Heart right ventricle (tissue), 16 donors: ENCODE data around the gene ITPR2. TPM values are rescaled to one million over a fixed set of nuclear protein-coding genes. Genes with fewer than 3 reads are reported as not detected.

Experiments used
- ATAC-seq, 8 donors: fragments of 200-7000 bp; cut with Tn5 transposase; one replicate each; pipeline ENCODE4 v1.9.1; 2020; ENCODE audit warnings: mild to moderate bottlenecking in 8 of 8, moderate library complexity in 8 of 8, moderate number of reproducible peaks in 1 of 8
- DNase-seq, 2 donors: peaks; one replicate each; pipeline ENCODE4 v3.0.0-alpha.2; 2020
- H3K27ac ChIP-seq, 10 donors: fragments of 200-600 bp; sonication (generic) in 2 of 10; one replicate each; pipeline versions ENCODE4 v1.5.0 to v1.8.0; 2020 to 2022; ENCODE audit warnings: mild to moderate bottlenecking in 3 of 10
- H3K27me3 ChIP-seq, 7 donors: fragments of 200-600 bp; one replicate each; pipeline ENCODE4 v1.8.0; 2021 to 2022; ENCODE audit warnings: mild to moderate bottlenecking in 2 of 7
- H3K36me3 ChIP-seq, 9 donors: fragments of 200-600 bp; sonication (generic) in 1 of 9; one replicate each; pipeline versions ENCODE4 v1.5.0 to v1.8.0; 2020 to 2022; ENCODE audit warnings: mild to moderate bottlenecking in 2 of 9
- H3K4me1 ChIP-seq, 9 donors: fragments of 200-600 bp; sonication (generic) in 1 of 9; one replicate each; pipeline versions ENCODE4 v1.5.0 to v1.8.0; 2020 to 2022; ENCODE audit warnings: mild to moderate bottlenecking in 4 of 9
- H3K4me3 ChIP-seq, 10 donors: fragments of 200-600 bp; sonication (generic) in 2 of 10; one replicate each; pipeline versions ENCODE4 v1.5.0 to v1.8.0; 2020 to 2022; ENCODE audit warnings: mild to moderate bottlenecking in 7 of 10, moderate library complexity in 2 of 10
- H3K9me3 ChIP-seq, 11 donors: fragments of 200-600 bp in 10 of 11; sonication (generic) in 2 of 11; one replicate each; pipeline versions ENCODE4 v1.5.0 to v1.8.0; 2013 to 2022; ENCODE audit warnings: mild to moderate bottlenecking in 2 of 11, control low read depth in 1 of 11, moderate library complexity in 1 of 11
- WGBS, 2 donors: extraction: QIAGEN DNeasy Blood & Tissue Kit; methylation state at CpG; one replicate each; pipeline ENCODE4 v1.1.7; 2013; ENCODE audit warnings: inconsistent platforms in 1 of 2; 5-methylcytosine and 5-hydroxymethylcytosine counted together
- intact Hi-C, 10 donors: fragments of 100-400 bp; cut with DNase I; formaldehyde crosslinking; loops; one replicate each; pipeline versions ENCODE4 v1.11.1 to v1.14.2; 2022
- polyA plus RNA-seq, 2 donors: library from polyadenylated mRNA; stranded (reverse); fragments of 200-250 nt; gene quantifications; one replicate each; pipeline ENCODE4 v1.2.3, GENCODE V29; 2013
- total RNA-seq, 10 donors: library from RNA; stranded (reverse); fragmentation: NEBNext Ultra II Directional in 3 of 10; extraction: Animal tissue kit (Norgen Biotek cat#: 25700) in 3 of 10; gene quantifications; one replicate each; pipeline versions ENCODE4 v1.2.1 to v1.2.4, GENCODE V29; 2021 to 2023
- TF ChIP-seq, protein P1 (sequence below), 9 donors: fragments of 200-600 bp; sonication (generic) in 2 of 9; IDR thresholded peaks; one replicate each; pipeline versions ENCODE4 v1.5.0 to v1.8.0; 2021 to 2022; ENCODE audit warnings: antibody characterized with exemption in 9 of 9, mild to moderate bottlenecking in 5 of 9, moderate library complexity in 1 of 9
- donor health status: Arrhythmogenic right ventricular cardiomyopathy.
- donor health status: ischemic (EF 13 %, LVEDD 7.1; RV severe dilation, severe dysfunction).
- donor health status: healthy with polysubstance abuse.
- donor health status: DM: no; HTN: yes; CAD: no.
- donor health status: DM: no; HTN: no; CAD: no.
- donor health status: ischemic (EF 25% LVEDD 6.9; RV normal size, moderate dysfunction).
- donor health status: ischemic (EF 25% LVEDD 5.7; RV mildly dilated, moderate dysfunction).
- donor health status: healthy.
- donor health status: DM: yes; HTN: yes; CAD: no.
- donor health status: Ischemic cardiomyopathy.
- donor health status: ischemic (EF 35%, LVEDD 5.7; RV mildly dilated, moderate dysfunction).
- donor health status: nonischemic (EF 11% LVEDD 7.7; RV severe dilation, severe dysfunction).
- donor health status: DM: yes; HTN: yes; CAD: no.
- donor health status: PGD.
- donor health status: ischemic (EF 29% LVEDD 5.4; RV normal size, mild dysfunction).
- donor health status: nonischemic (EF 23%, LVEDD 6.1; RV moderate dilation, normal function).

Gene ITPR2
- total and polyA plus RNA-seq, 12 donors: 2.0 to 18.9 (median 14.3) TPM

DNA sequence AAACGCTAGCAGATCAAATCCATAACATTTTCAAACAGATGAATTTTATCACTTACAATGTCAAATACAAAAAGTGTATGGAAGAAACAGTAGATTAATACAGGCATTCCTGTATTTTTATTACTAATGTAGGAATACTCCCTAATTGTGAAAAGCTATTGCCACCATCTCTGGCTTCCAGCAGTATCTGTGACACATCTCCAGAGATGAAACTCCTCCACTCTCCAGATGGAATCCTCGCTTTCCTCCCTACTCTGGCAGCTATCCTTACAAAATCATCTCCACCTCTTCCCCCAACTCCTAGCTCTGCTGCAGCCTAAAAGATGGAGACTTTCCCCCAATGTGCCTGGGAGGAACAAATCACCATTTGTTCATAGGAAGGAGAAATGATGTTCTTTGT, 426.2 kb downstream of the ITPR2 start:
- WGBS, 2 donors: 85 to 91% methylated on average over 2 of the region's 2 CpGs
- H3K4me1 ChIP-seq: no peaks in the 10 kb centered on the region
- no peaks in the 10 kb centered on the region for H3K9me3 ChIP-seq
- TF ChIP-seq, protein P1, sequence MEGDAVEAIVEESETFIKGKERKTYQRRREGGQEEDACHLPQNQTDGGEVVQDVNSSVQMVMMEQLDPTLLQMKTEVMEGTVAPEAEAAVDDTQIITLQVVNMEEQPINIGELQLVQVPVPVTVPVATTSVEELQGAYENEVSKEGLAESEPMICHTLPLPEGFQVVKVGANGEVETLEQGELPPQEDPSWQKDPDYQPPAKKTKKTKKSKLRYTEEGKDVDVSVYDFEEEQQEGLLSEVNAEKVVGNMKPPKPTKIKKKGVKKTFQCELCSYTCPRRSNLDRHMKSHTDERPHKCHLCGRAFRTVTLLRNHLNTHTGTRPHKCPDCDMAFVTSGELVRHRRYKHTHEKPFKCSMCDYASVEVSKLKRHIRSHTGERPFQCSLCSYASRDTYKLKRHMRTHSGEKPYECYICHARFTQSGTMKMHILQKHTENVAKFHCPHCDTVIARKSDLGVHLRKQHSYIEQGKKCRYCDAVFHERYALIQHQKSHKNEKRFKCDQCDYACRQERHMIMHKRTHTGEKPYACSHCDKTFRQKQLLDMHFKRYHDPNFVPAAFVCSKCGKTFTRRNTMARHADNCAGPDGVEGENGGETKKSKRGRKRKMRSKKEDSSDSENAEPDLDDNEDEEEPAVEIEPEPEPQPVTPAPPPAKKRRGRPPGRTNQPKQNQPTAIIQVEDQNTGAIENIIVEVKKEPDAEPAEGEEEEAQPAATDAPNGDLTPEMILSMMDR (IDR thresholded peaks at IDR 0.05): no peak
- ATAC-seq (no peak), DNase-seq (no peak)
- peaks cover 0 to 56% (median 6%) of the 10 kb centered on the region in 9 donors for H3K36me3 ChIP-seq
- no peak overlapping the region for H3K27ac ChIP-seq
- H3K4me3 ChIP-seq: no peak overlapping the region
- intact Hi-C loops: loop anchor here in 1 of 10 donors (10.0 kb wide), 1 partner anchor 312 kb away; no protein-coding TSS in a partner anchor
- H3K27me3 ChIP-seq: no peaks in the 10 kb centered on the region

DNA sequence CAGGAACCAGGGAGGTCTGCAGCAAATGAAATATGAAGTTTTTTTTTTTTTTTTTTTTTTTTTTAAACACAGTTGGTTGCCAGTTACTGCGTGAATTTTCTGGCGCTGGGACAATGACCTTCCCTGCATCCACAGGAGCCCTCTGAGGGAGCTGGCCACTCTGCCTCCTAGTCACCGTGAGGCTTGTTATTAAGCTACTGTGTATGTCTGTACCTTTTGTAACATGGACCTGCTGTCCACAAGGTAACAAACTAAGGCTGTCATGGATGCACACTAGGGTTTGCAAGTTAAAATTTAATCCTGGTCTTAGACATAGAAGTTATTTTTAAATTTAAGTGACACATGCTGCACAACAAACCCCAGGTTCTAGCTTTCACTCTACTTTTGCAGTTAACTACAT, 426.6 kb downstream of the ITPR2 start:
- 57 to 63% methylated on average over 3 of the region's 3 CpGs for WGBS, 2 donors
- Histone ChIP-seq H3K4me1 (no peaks in the 10 kb centered on the region), H3K4me3 (no peak overlapping the region), H3K27me3 (no peaks in the 10 kb centered on the region), H3K36me3 (peaks cover 0 to 59% (median 6%) of the 10 kb centered on the region in 9 donors), H3K27ac (no peak overlapping the region), H3K9me3 (no peaks in the 10 kb centered on the region)
- DNase-seq (no peak), ATAC-seq (no peak)
- TF ChIP-seq, protein P1 (IDR thresholded peaks at IDR 0.05): no peak
- intact Hi-C loops: loop anchor here in 1 of 10 donors (10.0 kb wide), 1 partner anchor 312 kb away; no protein-coding TSS in a partner anchor

DNA sequence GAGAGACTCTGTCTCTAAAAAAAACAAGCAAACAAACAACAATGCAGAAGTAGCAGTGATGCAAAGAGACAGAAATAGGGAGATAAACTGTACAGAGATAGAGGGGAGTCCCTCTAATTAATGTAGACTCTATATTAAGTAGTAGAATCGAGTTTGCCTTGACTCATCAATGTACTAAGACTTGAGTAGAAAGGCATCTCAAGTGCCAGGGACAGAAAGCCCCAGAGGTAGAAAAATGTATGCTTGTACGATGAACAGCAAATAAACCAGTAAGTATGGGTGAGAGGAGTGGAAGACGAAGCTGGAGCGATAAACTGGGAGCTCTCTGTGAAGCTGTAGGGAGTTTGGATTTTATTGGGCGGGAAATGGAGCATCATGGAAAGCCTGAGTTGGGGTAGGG, 429.4 kb downstream of the ITPR2 start:
- 95 to 97% methylated on average over 5 of the region's 5 CpGs for WGBS, 2 donors
- no peak for ATAC-seq
- Histone ChIP-seq H3K27ac (no peak overlapping the region), H3K9me3 (no peaks in the 10 kb centered on the region), H3K4me3 (no peak overlapping the region), H3K36me3 (peaks cover 0 to 52% (median 3%) of the 10 kb centered on the region in 9 donors), H3K27me3 (no peaks in the 10 kb centered on the region), H3K4me1 (no peaks in the 10 kb centered on the region)
- intact Hi-C loops: loop anchor here in 1 of 10 donors (10.0 kb wide), 1 partner anchor 309 kb away; no protein-coding TSS in a partner anchor
- TF ChIP-seq, protein P1 (IDR thresholded peaks at IDR 0.05): no peak
- no peak for DNase-seq

GRCh38 chr12:26402648-26403047, 430.3 kb downstream of the ITPR2 start:
- Histone ChIP-seq H3K36me3 (peaks cover 0 to 52% (median 3%) of the 10 kb centered on the region in 9 donors), H3K4me1 (no peaks in the 10 kb centered on the region), H3K27ac (no peak overlapping the region), H3K9me3 (no peaks in the 10 kb centered on the region), H3K4me3 (no peak overlapping the region), H3K27me3 (no peaks in the 10 kb centered on the region)
- no peak for DNase-seq
- TF ChIP-seq, protein P1 (IDR thresholded peaks at IDR 0.05): peak in 3 of 9 donors; percentile 16 to 31 (median 25)
- peak in 1 of 8 donors; percentile 53 for ATAC-seq
- 87 to 88% methylated on average over 4 of the region's 4 CpGs for WGBS, 2 donors
- intact Hi-C loops: loop anchor here in 1 of 10 donors (10.0 kb wide), 1 partner anchor 308 kb away; no protein-coding TSS in a partner anchor
